WTC11 (cell line): ENCODE results near the gene AHRR.

Source experiments
- CTCF ChIP-seq: fragments of 200-600 bp; IDR thresholded peaks from 2 replicates; pipeline ENCODE4 v1.8.0; 2022; ENCODE audit warnings: antibody characterized with exemption
- ESRRA ChIP-seq: sonication (generic); formaldehyde crosslinking; IDR thresholded peaks from 2 replicates; pipeline ENCODE4 v1.8.1; 2022; ENCODE audit warnings: mild to moderate bottlenecking, missing genetic modification reagents, borderline replicate concordance
- ETV6 ChIP-seq: sonication (generic); formaldehyde crosslinking; IDR thresholded peaks from 2 replicates; pipeline ENCODE4 v1.8.1; 2022; ENCODE audit warnings: mild to moderate bottlenecking, missing genetic modification reagents
- KAT7 ChIP-seq: sonication (generic); formaldehyde crosslinking; IDR thresholded peaks from 2 replicates; pipeline ENCODE4 v1.8.1; 2023; ENCODE audit warnings: missing genetic modification reagents, mild to moderate bottlenecking, borderline replicate concordance
- STAT6 ChIP-seq: sonication (generic); formaldehyde crosslinking; conservative IDR thresholded peaks from 2 replicates; pipeline ENCODE4 v1.8.1; 2023; ENCODE audit warnings: mild to moderate bottlenecking, low read depth, missing genetic modification reagents, moderate library complexity
- TEAD1 ChIP-seq: sonication (generic); formaldehyde crosslinking; IDR thresholded peaks from 2 replicates; pipeline ENCODE4 v1.8.0; 2022; ENCODE audit warnings: mild to moderate bottlenecking, missing genetic modification reagents
- USF2 ChIP-seq: sonication (generic); formaldehyde crosslinking; IDR thresholded peaks from 2 replicates; pipeline ENCODE4 v1.8.1; 2023; ENCODE audit warnings: mild to moderate bottlenecking, missing genetic modification reagents, moderate library complexity
- ZNF121 ChIP-seq: sonication (generic); formaldehyde crosslinking; IDR thresholded peaks from 2 replicates; pipeline ENCODE4 v1.8.0; 2023; ENCODE audit warnings: missing genetic modification reagents
- ZNF512 ChIP-seq: sonication (generic); formaldehyde crosslinking; IDR thresholded peaks from 2 replicates; pipeline ENCODE4 v1.8.1; 2022; ENCODE audit warnings: missing genetic modification reagents, borderline replicate concordance
- TF ChIP-seq, protein P1 (sequence below): sonication (generic); formaldehyde crosslinking; IDR thresholded peaks from 2 replicates; pipeline ENCODE4 v1.8.0; 2022; ENCODE audit warnings: mild to moderate bottlenecking, missing genetic modification reagents

- TF ChIP-seq ZNF512 (no peak), CTCF (no peak), KAT7 (CRISPR knock-in tag) (no peak), STAT6 (no peak), TEAD1 (no peak), ETV6 (CRISPR knock-in tag) (no peak), ESRRA (CRISPR knock-in tag) (no peak), USF2 (CRISPR knock-in tag) (no peak), ZNF121 (CRISPR knock-in tag) (no peak)
- TF ChIP-seq, protein P1, sequence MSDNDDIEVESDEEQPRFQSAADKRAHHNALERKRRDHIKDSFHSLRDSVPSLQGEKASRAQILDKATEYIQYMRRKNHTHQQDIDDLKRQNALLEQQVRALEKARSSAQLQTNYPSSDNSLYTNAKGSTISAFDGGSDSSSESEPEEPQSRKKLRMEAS (CRISPR knock-in tag): no peak
Observed at GRCh38 chr5:416636-416960, 95.1 kb downstream of the AHRR start.
